HepG2 (cell line): Measurements from ENCODE around the gene EBF3. TPM values are rescaled to one million over a fixed set of nuclear protein-coding genes. Genes with fewer than 3 reads are reported as not detected.

Experiments
- ATAC-seq: fragments of 200-7000 bp; cut with Tn5 transposase; 3 replicates; pipeline ENCODE4 v1.9.1; 2020; ENCODE audit warnings: mild to moderate bottlenecking, moderate library complexity
- BruUV-seq: library from RNA; stranded (reverse); fragments of 400-500 nt; replicated peaks from 2 replicates; lab custom pipeline; 2021; lab: Mats Ljungman, UMichigan
- CTCF ChIA-PET: fragments of 300-600 bp; formaldehyde crosslinking; extraction: SDS; loops from one replicate; lab custom pipeline; 2021; ENCODE audit warnings: low total read pairs, inconsistent platforms, low intra/inter-chr PET ratio; lab: Yijun Ruan, JAX
- POLR2A ChIA-PET: fragments of 350-600 bp; sonication (Branson Sonifier 250); formaldehyde crosslinking; loops from one replicate; lab custom pipeline; 2020; ENCODE audit warnings: antibody characterized with exemption, inconsistent platforms; lab: Yijun Ruan, JAX
- DNase-seq: peaks from one replicate; pipeline ENCODE4 v3.0.0-alpha.2; 2015; ENCODE audit warnings: low spot score
- FAIRE-seq: peaks from 3 replicates; lab custom pipeline; 2011; peaks lifted over from hg19 to GRCh38; lab: Jason Lieb, UNC
- H2AFZ ChIP-seq: one replicate; pipeline ENCODE4 v1.6.1; 2011; ENCODE audit warnings: low read length, inconsistent platforms
- H3K27ac ChIP-seq: fragments of 300-600 bp; 3 replicates; pipeline ENCODE4 v1.8.0; 2011; ENCODE audit warnings: mixed run types, mild to moderate bottlenecking, mixed read lengths, low read length, inconsistent platforms; ENCODE audit not compliant: insufficient read depth; ENCODE audit errors: extremely low read length
- H3K27me3 ChIP-seq, 2 experiments: fragments of 200-600 bp in 1 of 2; 2 replicates in 1 of 2; 3 replicates in 1 of 2; pipeline versions ENCODE4 v1.6.0 to v1.8.0; 2011; ENCODE audit warnings: low read length in 2 of 2, mild to moderate bottlenecking in 2 of 2, moderate library complexity in 2 of 2, inconsistent platforms in 1 of 2; ENCODE audit not compliant: insufficient read depth in 2 of 2, control insufficient read depth in 1 of 2
- H3K36me3 ChIP-seq, 2 experiments: fragments of 200-600 bp in 1 of 2; replicated peaks in 1 of 2; 2 replicates in 1 of 2; 3 replicates in 1 of 2; pipeline versions ENCODE4 v1.5.1 to v1.8.0; 2011; ENCODE audit warnings: low read length in 2 of 2, inconsistent platforms in 1 of 2; ENCODE audit not compliant: insufficient read depth in 2 of 2, control insufficient read depth in 1 of 2
- H3K4me1 ChIP-seq: 2 replicates; pipeline ENCODE4 v1.5.1; 2012; ENCODE audit warnings: low read length, inconsistent platforms; ENCODE audit not compliant: insufficient read depth
- H3K4me2 ChIP-seq: 2 replicates; pipeline ENCODE4 v1.6.0; 2011; ENCODE audit warnings: low read depth, low read length, inconsistent platforms
- H3K4me3 ChIP-seq, 3 experiments: fragments of 200-600 bp in 1 of 3; sonication (generic), shearing (Covaris generic) in 1 of 3; replicated peaks in 1 of 3; 2 replicates each; pipeline ENCODE4 v1.5.1; 2011 to 2016; ENCODE audit warnings: low read length in 3 of 3, inconsistent platforms in 2 of 3, low read depth in 2 of 3, mild to moderate bottlenecking in 2 of 3, control low read depth in 1 of 3, mixed read lengths in 1 of 3; ENCODE audit not compliant: insufficient read depth in 1 of 3
- H3K79me2 ChIP-seq: one replicate; pipeline ENCODE4 v1.6.1; 2011; ENCODE audit warnings: low read length, inconsistent platforms; ENCODE audit not compliant: insufficient read depth
- H3K9ac ChIP-seq: 2 replicates; pipeline ENCODE4 v1.6.0; 2011; ENCODE audit warnings: mild to moderate bottlenecking, low read depth, low read length, inconsistent platforms; ENCODE audit not compliant: insufficient read depth
- H3K9me3 ChIP-seq: 2 replicates; pipeline ENCODE4 v1.5.1; 2012; ENCODE audit warnings: mild to moderate bottlenecking, low read length
- H4K20me1 ChIP-seq: 2 replicates; pipeline ENCODE4 v1.6.0; 2011; ENCODE audit warnings: inconsistent platforms, mild to moderate bottlenecking, low read length, moderate library complexity; ENCODE audit not compliant: insufficient read depth
- AKAP8 ChIP-seq: sonication (generic); formaldehyde crosslinking; IDR thresholded peaks from 2 replicates; pipeline ENCODE4 v1.5.1; 2020; ENCODE audit warnings: mild to moderate bottlenecking, missing genetic modification reagents
- E2F2 ChIP-seq: sonication (generic); formaldehyde crosslinking; IDR thresholded peaks from 2 replicates; pipeline ENCODE4 v1.4.0; 2020; ENCODE audit warnings: missing genetic modification reagents, borderline replicate concordance
- EEA1 ChIP-seq: sonication (generic); formaldehyde crosslinking; IDR thresholded peaks from 2 replicates; pipeline ENCODE4 v1.5.1; 2020; ENCODE audit warnings: mild to moderate bottlenecking, missing genetic modification reagents, borderline replicate concordance
- ELF3 ChIP-seq: IDR thresholded peaks from 2 replicates; pipeline ENCODE4 v1.6.1; 2016; ENCODE audit warnings: missing genetic modification reagents, missing compliant biosample characterization
- EZH2 ChIP-seq: conservative IDR thresholded peaks from 2 replicates; pipeline ENCODE4 v1.6.1; 2012; ENCODE audit warnings: mild to moderate bottlenecking, low read depth, low read length, moderate library complexity
- KLF12 ChIP-seq: sonication (generic); formaldehyde crosslinking; IDR thresholded peaks from 2 replicates; pipeline ENCODE4 v1.4.0; 2020; ENCODE audit warnings: missing genetic modification reagents, borderline replicate concordance
- LRRFIP1 ChIP-seq: sonication (generic); formaldehyde crosslinking; conservative IDR thresholded peaks from 2 replicates; pipeline ENCODE4 v1.4.0; 2020; ENCODE audit warnings: missing genetic modification reagents
- MIER3 ChIP-seq: IDR thresholded peaks from 2 replicates; pipeline ENCODE4 v1.6.1; 2016; ENCODE audit warnings: missing compliant biosample characterization, borderline replicate concordance
- NR2F6 ChIP-seq, 2 experiments: IDR thresholded peaks; 2 replicates each; pipeline ENCODE4 v1.6.1; 2016; ENCODE audit warnings: antibody characterized with exemption in 1 of 2, mild to moderate bottlenecking in 1 of 2
- PAF1 ChIP-seq: IDR thresholded peaks from 2 replicates; pipeline ENCODE4 v1.6.1; 2016; ENCODE audit warnings: missing genetic modification reagents, missing compliant biosample characterization
- TAF15 ChIP-seq: fragments of 200-400 bp; formaldehyde crosslinking; IDR thresholded peaks from one replicate; pipeline ENCODE4 v1.6.1; 2018; ENCODE audit warnings: mild to moderate bottlenecking, low read depth, low read length; ENCODE audit not compliant: poor library complexity, severe bottlenecking
- TMF1 ChIP-seq: sonication (generic); formaldehyde crosslinking; IDR thresholded peaks from 2 replicates; pipeline ENCODE4 v1.8.1; 2022; ENCODE audit warnings: low read depth, missing genetic modification reagents
- ZBTB2 ChIP-seq: sonication (generic); formaldehyde crosslinking; IDR thresholded peaks from 2 replicates; pipeline ENCODE4 v1.8.0; 2022; ENCODE audit warnings: low read depth, missing genetic modification reagents
- ZNF256 ChIP-seq: sonication (generic); formaldehyde crosslinking; conservative IDR thresholded peaks from 2 replicates; pipeline ENCODE4 v1.4.0; 2020; ENCODE audit warnings: missing genetic modification reagents
- ZNF296 ChIP-seq: sonication (generic); formaldehyde crosslinking; conservative IDR thresholded peaks from 2 replicates; pipeline ENCODE4 v1.5.0; 2020; ENCODE audit warnings: mild to moderate bottlenecking, missing genetic modification reagents
- ZNF773 ChIP-seq: sonication (generic); formaldehyde crosslinking; IDR thresholded peaks from 2 replicates; pipeline ENCODE4 v1.4.0; 2020; ENCODE audit warnings: missing genetic modification reagents, borderline replicate concordance
- WGBS: methylation state at CpG from one replicate; pipeline ENCODE4 v1.1.6; 2017; ENCODE audit warnings: low lambda C conversion rate; 5-methylcytosine and 5-hydroxymethylcytosine counted together
- in situ Hi-C: cut with HindIII; loops from 2 replicates; pipeline ENCODE4 v1.10.0; 2017; ENCODE audit warnings: low pct_unique_long_range_greater_than_20kb; ENCODE audit not compliant: extremely low pct_ligation_motif_present
- intact Hi-C: fragments of 100-400 bp; cut with micrococcal nuclease; formaldehyde crosslinking; loops from one replicate; pipeline ENCODE4 v1.10.0; 2022; ENCODE audit not compliant: unreplicated experiment
- polyA plus RNA-seq, 8 experiments: library from polyadenylated mRNA; depleted of rRNA in 3 of 8; stranded (reverse) in 7 of 8; unstranded in 1 of 8; fragments of >200 nt; fragmentation: Illumina TruSeq in 4 of 8; extraction: Trizol in 4 of 8; gene quantifications; 2 replicates each; pipeline versions ENCODE4 v1.2.1 to v1.2.3, GENCODE V29; 2011 to 2016; ENCODE audit warnings: low read depth in 4 of 8, missing spikeins in 1 of 8, mixed read lengths in 1 of 8; ENCODE audit not compliant: insufficient read depth in 1 of 8
- total RNA-seq, 5 experiments: library from RNA; depleted of rRNA; stranded (reverse); fragments of >200 nt; fragmentation: Illumina TruSeq; extraction: Trizol; gene quantifications; 2 replicates each; pipeline ENCODE4 v1.2.3, GENCODE V29; 2016; ENCODE audit warnings: low read depth in 1 of 5

EBF3 gene
- total and polyA plus RNA-seq, 2 of the 13 experiments (the other 11 are each of a cell fraction or from before 2014, with no cell fraction given) = not detected

- TF ChIP-seq E2F2 (CRISPR knock-in tag) (no peak), MIER3 (CRISPR knock-in tag) (no peak), KLF12 (no peak), NR2F6 (IDR thresholded peaks at IDR 0.05) (no peak), NR2F6 (CRISPR knock-in tag; IDR thresholded peaks at IDR 0.05) (no peak), TMF1 (CRISPR knock-in tag) (no peak), AKAP8 (CRISPR knock-in tag) (no peak)
These were observed 123.0 kb downstream of the EBF3 start (continued) for GRCh38 chr10:129841071-129841470.

- H4K20me1 ChIP-seq = no peaks in the 10 kb centered on the region
- intact Hi-C loops (no loop called here), in situ Hi-C loops (no loop called here)
- no peaks in the 10 kb centered on the region for H3K36me3 ChIP-seq
- no peaks in the 10 kb centered on the region for H3K4me1 ChIP-seq
- BruUV-seq = no TSS peak
- no peak overlapping the region for H3K4me3 ChIP-seq
- no peaks in the 10 kb centered on the region for H3K79me2 ChIP-seq
- WGBS = 79% methylated on average over 27 of the region's 29 CpGs
- CTCF ChIA-PET = no interaction called here
- no peaks in the 10 kb centered on the region for H3K9me3 ChIP-seq
- no peak overlapping the region for H3K9ac ChIP-seq
- H3K27me3 ChIP-seq = peaks cover 0 to 10% of the 10 kb centered on the region in 2 experiments; a peak in 1 of 5 replicates
- POLR2A ChIA-PET = no interaction called here
- no peak overlapping the region for H2AFZ ChIP-seq
- FAIRE-seq (no peak), DNase-seq (no peak), ATAC-seq (no peak)
- no peak overlapping the region for H3K4me2 ChIP-seq
- TF ChIP-seq TAF15 = no peak
- no peak for TF ChIP-seq ELF3 (CRISPR knock-in tag)
- TF ChIP-seq ZNF256 (CRISPR knock-in tag) = no peak
- no peak for TF ChIP-seq EEA1 (CRISPR knock-in tag)
- no peak for TF ChIP-seq ZNF296 (CRISPR knock-in tag)
- no peak for TF ChIP-seq LRRFIP1 (CRISPR knock-in tag)
- TF ChIP-seq ZBTB2 = no peak
- no peak for TF ChIP-seq ZNF773 (CRISPR knock-in tag)
- no peak for TF ChIP-seq PAF1 (CRISPR knock-in tag)
- TF ChIP-seq EZH2 = no peak
- H3K27ac ChIP-seq = no peak overlapping the region
These were observed 123.9 kb downstream of the EBF3 start for GRCh38 chr10:129840196-129840590.
